Mesodermal cell (in vitro differentiated cells): Measurements from ENCODE around the gene DAO.

Experiments used
- H3K27ac ChIP-seq: 2 replicates; pipeline ENCODE4 v1.7.0; 2013; ENCODE audit warnings: mild to moderate bottlenecking, low read depth, low read length, moderate library complexity; ENCODE audit not compliant: severe bottlenecking
- H3K36me3 ChIP-seq: 2 replicates; pipeline ENCODE4 v1.7.1; 2013; ENCODE audit warnings: mild to moderate bottlenecking, low read length, moderate library complexity; ENCODE audit not compliant: control insufficient read depth, insufficient read depth
- H3K4me1 ChIP-seq: one replicate; pipeline ENCODE4 v1.7.1; 2013; ENCODE audit warnings: mild to moderate bottlenecking, low read length; ENCODE audit not compliant: insufficient read depth, control insufficient read depth, poor library complexity, severe bottlenecking
- H3K4me3 ChIP-seq: 2 replicates; pipeline ENCODE4 v1.7.0; 2013; ENCODE audit warnings: low read length, control low read depth, mild to moderate bottlenecking; ENCODE audit not compliant: insufficient read depth, poor library complexity, severe bottlenecking; ENCODE audit errors: extremely low read depth
- H3K9me3 ChIP-seq: 2 replicates; pipeline ENCODE4 v1.7.1; 2013; ENCODE audit warnings: mild to moderate bottlenecking, low read length, moderate library complexity; ENCODE audit not compliant: control insufficient read depth
- WGBS, 2 experiments: methylation state at CpG; one replicate each; pipeline ENCODE4 v1.1.5; 2013; ENCODE audit warnings: missing lambda C conversion rate in 2 of 2; ENCODE audit not compliant: insufficient coverage in 2 of 2; 5-methylcytosine and 5-hydroxymethylcytosine counted together

Gene DAO

GRCh38 chr12:108875682-108876361, 4.1 kb upstream of the DAO start:
- Histone ChIP-seq H3K36me3 (no peaks in the 10 kb centered on the region), H3K27ac (no peak overlapping the region)
- WGBS, 2 experiments = 100% methylated on average over 2 of the region's 3 CpGs; no CpG with 5 or more reads in 1 of the 2 experiments

GRCh38 chr12:108876550-108876949, 3.3 kb upstream of the DAO start:
- no peaks in the 10 kb centered on the region for H3K9me3 ChIP-seq
- no peak overlapping the region for H3K4me3 ChIP-seq
- H3K27ac ChIP-seq = no peak overlapping the region
- H3K4me1 ChIP-seq = peaks cover 4% of the 10 kb centered on the region
- no peaks in the 10 kb centered on the region for H3K36me3 ChIP-seq
- WGBS, 2 experiments = 84% methylated on average over 2 of the region's 3 CpGs; no CpG with 5 or more reads in 1 of the 2 experiments

More at GRCh38 chr12:108875682-108876361, 4.1 kb upstream of the DAO start:
- H3K4me1 ChIP-seq = peaks cover 4% of the 10 kb centered on the region
- no peak overlapping the region for H3K4me3 ChIP-seq
- no peaks in the 10 kb centered on the region for H3K9me3 ChIP-seq

GRCh38 chr12:108881953-108882352, 2.1 kb downstream of the DAO start:
- no peaks in the 10 kb centered on the region for H3K9me3 ChIP-seq
- WGBS, 2 experiments = 93% methylated on average over 3 of the region's 3 CpGs
- H3K27ac ChIP-seq = no peak overlapping the region
- H3K4me1 ChIP-seq = peaks cover 7% of the 10 kb centered on the region
- no peaks in the 10 kb centered on the region for H3K36me3 ChIP-seq
- H3K4me3 ChIP-seq = no peak overlapping the region

- WGBS, 2 experiments = 55 to 65% methylated on average over 7 to 9 of the region's 16 CpGs
- H3K27ac ChIP-seq = no peak overlapping the region
- H3K9me3 ChIP-seq = no peaks in the 10 kb centered on the region
- no peak overlapping the region for H3K4me3 ChIP-seq
- peaks cover 7% of the 10 kb centered on the region for H3K4me1 ChIP-seq
- no peaks in the 10 kb centered on the region for H3K36me3 ChIP-seq
These were observed 4.5 kb downstream of the DAO start for GRCh38 chr12:108884116-108885012.

- Histone ChIP-seq H3K36me3 (no peaks in the 10 kb centered on the region), H3K9me3 (peaks cover 8% of the 10 kb centered on the region), H3K4me3 (no peak overlapping the region), H3K4me1 (peaks cover 3% of the 10 kb centered on the region), H3K27ac (no peak overlapping the region)
- WGBS, 2 experiments = 89% methylated on average over 5 to 7 of the region's 9 CpGs
These were observed 7.2 kb downstream of the DAO start for GRCh38 chr12:108886873-108887629.

GRCh38 chr12:108888031-108888430, 8.1 kb downstream of the DAO start:
- no peaks in the 10 kb centered on the region for H3K4me1 ChIP-seq
- H3K9me3 ChIP-seq = peaks cover 8% of the 10 kb centered on the region
- WGBS, 2 experiments = 78 to 89% methylated on average over 3 to 5 of the region's 6 CpGs
- H3K36me3 ChIP-seq = no peaks in the 10 kb centered on the region
- H3K4me3 ChIP-seq = no peak overlapping the region
- H3K27ac ChIP-seq = no peak overlapping the region

- 60 to 79% methylated on average over 1 to 2 of the region's 2 CpGs for WGBS, 2 experiments
- H3K4me1 ChIP-seq = no peaks in the 10 kb centered on the region
- no peaks in the 10 kb centered on the region for H3K36me3 ChIP-seq
- no peak overlapping the region for H3K4me3 ChIP-seq
- peaks cover 8% of the 10 kb centered on the region for H3K9me3 ChIP-seq
- no peak overlapping the region for H3K27ac ChIP-seq
These were observed 10.3 kb downstream of the DAO start for GRCh38 chr12:108890208-108890607.

GRCh38 chr12:108895220-108895802, 15.4 kb downstream of the DAO start:
- WGBS, 2 experiments = 85 to 87% methylated on average over 5 of the region's 5 CpGs
- H3K4me3 ChIP-seq = no peak overlapping the region
- no peaks in the 10 kb centered on the region for H3K36me3 ChIP-seq
- no peak overlapping the region for H3K27ac ChIP-seq
- peaks cover 4% of the 10 kb centered on the region for H3K9me3 ChIP-seq
- H3K4me1 ChIP-seq = no peaks in the 10 kb centered on the region

GRCh38 chr12:108896336-108896735, 16.4 kb downstream of the DAO start:
- no peaks in the 10 kb centered on the region for H3K9me3 ChIP-seq
- 75 to 79% methylated on average over 2 to 7 of the region's 8 CpGs for WGBS, 2 experiments
- no peak overlapping the region for H3K4me3 ChIP-seq
- H3K27ac ChIP-seq = no peak overlapping the region
- H3K36me3 ChIP-seq = no peaks in the 10 kb centered on the region
- H3K4me1 ChIP-seq = no peaks in the 10 kb centered on the region

GRCh38 chr12:108896817-108897216, 16.9 kb downstream of the DAO start:
- Histone ChIP-seq H3K9me3 (no peaks in the 10 kb centered on the region), H3K36me3 (no peaks in the 10 kb centered on the region), H3K27ac (no peak overlapping the region), H3K4me3 (no peak overlapping the region), H3K4me1 (no peaks in the 10 kb centered on the region)
- 88 to 90% methylated on average over 4 of the region's 4 CpGs for WGBS, 2 experiments
